Testis (tissue), 3 donors: ENCODE results near the gene RDH13. TPM values are rescaled to one million over a fixed set of nuclear protein-coding genes. Genes with fewer than 3 reads are reported as not detected.

Experiments
- DNase-seq: peaks from one replicate; pipeline ENCODE4 v3.0.0-alpha.2; 2019
- H3K27ac ChIP-seq, 2 donors: fragments of 200-600 bp; sonication (generic); one replicate each; pipeline ENCODE4 v1.5.1; 2019
- H3K27me3 ChIP-seq: fragments of 200-600 bp; sonication (generic); one replicate; pipeline ENCODE4 v1.5.1; 2019
- H3K36me3 ChIP-seq: fragments of 200-600 bp; sonication (generic); one replicate; pipeline ENCODE4 v1.5.1; 2017; ENCODE audit warnings: low read depth; ENCODE audit errors: missing control alignments
- H3K4me1 ChIP-seq: fragments of 200-600 bp; sonication (generic); one replicate; pipeline ENCODE4 v1.5.1; 2019
- H3K4me3 ChIP-seq, 2 donors: fragments of 200-600 bp; sonication (generic); one replicate each; pipeline ENCODE4 v1.5.1; 2017 to 2019
- H3K9me3 ChIP-seq: fragments of 200-600 bp; sonication (generic); one replicate; pipeline ENCODE4 v1.5.1; 2017
- POLR2A ChIP-seq: fragments of 450-650 bp; IDR thresholded peaks from one replicate; pipeline ENCODE4 v1.6.1; 2017; ENCODE audit warnings: antibody characterized with exemption, mild to moderate bottlenecking, moderate library complexity
- WGBS, 2 donors: methylation state at CpG; one replicate each; pipeline ENCODE4 v1.1.5; 2018; 5-methylcytosine and 5-hydroxymethylcytosine counted together
- intact Hi-C: fragments of 100-400 bp; cut with DNase I; formaldehyde crosslinking; loops from one replicate; pipeline ENCODE4 v1.15.1; 2023; ENCODE audit warnings: low total_unique reads
- polyA plus RNA-seq: library from polyadenylated mRNA; stranded (reverse); fragments of 350-450 nt; fragmentation: Illumina TruSeq; extraction: RNeasy Lipid Tissue Mini Kit (QIAGEN cat#74804); gene quantifications from one replicate; pipeline ENCODE4 v1.2.3, GENCODE V29; 2014; ENCODE audit warnings: low read depth, low replicate concordance; ENCODE audit not compliant: insufficient read depth
- total RNA-seq, 2 donors: library from RNA; depleted of rRNA; stranded (reverse); fragments of >200 nt; gene quantifications; one replicate each; pipeline ENCODE4 v1.2.3, GENCODE V29; 2016
- TF ChIP-seq, protein P1 (sequence below), 3 experiments: fragments of 450-650 bp in 2 of 3; fragments of 200-600 bp in 1 of 3; sonication (generic) in 1 of 3; IDR thresholded peaks; one replicate each; pipeline ENCODE4 v1.5.1; 2016 to 2019; ENCODE audit warnings: antibody characterized with exemption in 3 of 3, mild to moderate bottlenecking in 2 of 3, moderate library complexity in 1 of 3

The RDH13 gene
- total and polyA plus RNA-seq, 3 donors from 2014 or later, result 13.9 to 24.3 (median 22.5) TPM

DNA sequence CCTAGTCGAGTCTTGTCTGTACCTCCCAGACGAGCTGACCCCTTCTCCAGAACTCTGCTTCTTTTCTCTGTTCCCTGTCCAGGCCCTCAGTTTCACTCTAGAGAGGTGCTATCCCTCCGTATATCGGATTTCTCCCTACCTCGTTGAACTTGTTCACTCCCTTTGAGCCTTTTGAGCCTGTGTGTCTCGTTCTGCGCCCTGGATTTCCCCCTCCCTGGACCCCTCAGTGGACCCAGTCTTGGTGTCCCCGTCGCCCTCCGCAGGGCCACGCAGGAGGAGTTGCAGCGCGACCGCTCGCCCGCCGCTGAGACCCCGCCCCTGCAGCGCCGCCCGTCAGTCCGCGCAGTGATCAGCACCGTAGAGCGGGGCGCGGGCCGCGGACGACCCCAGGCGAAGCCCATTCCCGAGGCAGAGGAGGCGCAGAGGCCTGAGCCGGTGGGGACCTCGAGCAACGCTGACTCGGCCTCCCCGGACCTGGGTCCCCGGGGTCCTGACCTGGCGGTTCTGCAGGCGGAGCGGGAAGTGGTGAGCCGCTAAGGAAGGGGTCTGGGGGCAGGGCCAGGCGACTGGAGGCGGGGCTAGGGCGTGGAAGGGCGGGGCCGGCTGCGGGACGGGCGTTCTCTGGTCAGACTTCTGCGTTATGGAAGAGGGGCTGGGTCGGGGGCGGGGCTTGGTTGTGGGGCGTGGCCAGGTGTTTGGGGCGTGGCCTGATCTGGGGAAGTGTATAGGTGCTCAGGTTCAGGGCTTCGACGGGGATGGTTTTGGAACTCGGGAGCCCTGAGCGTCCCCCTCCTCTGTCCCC, 18.2 kb upstream of the RDH13 start:
- no peak overlapping the region for H3K27ac ChIP-seq
- peak; percentile 82 for DNase-seq
- intact Hi-C loops, result no loop called here
- H3K36me3 ChIP-seq, result no peaks in the 10 kb centered on the region
- no peaks in the 10 kb centered on the region for H3K9me3 ChIP-seq
- peaks cover 7% of the 10 kb centered on the region for H3K4me1 ChIP-seq
- WGBS, 2 donors, result 1% methylated on average over 33 to 54 of the region's 60 CpGs
- TF ChIP-seq, protein P1, sequence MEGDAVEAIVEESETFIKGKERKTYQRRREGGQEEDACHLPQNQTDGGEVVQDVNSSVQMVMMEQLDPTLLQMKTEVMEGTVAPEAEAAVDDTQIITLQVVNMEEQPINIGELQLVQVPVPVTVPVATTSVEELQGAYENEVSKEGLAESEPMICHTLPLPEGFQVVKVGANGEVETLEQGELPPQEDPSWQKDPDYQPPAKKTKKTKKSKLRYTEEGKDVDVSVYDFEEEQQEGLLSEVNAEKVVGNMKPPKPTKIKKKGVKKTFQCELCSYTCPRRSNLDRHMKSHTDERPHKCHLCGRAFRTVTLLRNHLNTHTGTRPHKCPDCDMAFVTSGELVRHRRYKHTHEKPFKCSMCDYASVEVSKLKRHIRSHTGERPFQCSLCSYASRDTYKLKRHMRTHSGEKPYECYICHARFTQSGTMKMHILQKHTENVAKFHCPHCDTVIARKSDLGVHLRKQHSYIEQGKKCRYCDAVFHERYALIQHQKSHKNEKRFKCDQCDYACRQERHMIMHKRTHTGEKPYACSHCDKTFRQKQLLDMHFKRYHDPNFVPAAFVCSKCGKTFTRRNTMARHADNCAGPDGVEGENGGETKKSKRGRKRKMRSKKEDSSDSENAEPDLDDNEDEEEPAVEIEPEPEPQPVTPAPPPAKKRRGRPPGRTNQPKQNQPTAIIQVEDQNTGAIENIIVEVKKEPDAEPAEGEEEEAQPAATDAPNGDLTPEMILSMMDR (IDR thresholded peaks at IDR 0.05), result no peak
- no peak for TF ChIP-seq POLR2A
- peak overlapping the region; percentile 10 to 37 for H3K4me3 ChIP-seq
- no peaks in the 10 kb centered on the region for H3K27me3 ChIP-seq

DNA sequence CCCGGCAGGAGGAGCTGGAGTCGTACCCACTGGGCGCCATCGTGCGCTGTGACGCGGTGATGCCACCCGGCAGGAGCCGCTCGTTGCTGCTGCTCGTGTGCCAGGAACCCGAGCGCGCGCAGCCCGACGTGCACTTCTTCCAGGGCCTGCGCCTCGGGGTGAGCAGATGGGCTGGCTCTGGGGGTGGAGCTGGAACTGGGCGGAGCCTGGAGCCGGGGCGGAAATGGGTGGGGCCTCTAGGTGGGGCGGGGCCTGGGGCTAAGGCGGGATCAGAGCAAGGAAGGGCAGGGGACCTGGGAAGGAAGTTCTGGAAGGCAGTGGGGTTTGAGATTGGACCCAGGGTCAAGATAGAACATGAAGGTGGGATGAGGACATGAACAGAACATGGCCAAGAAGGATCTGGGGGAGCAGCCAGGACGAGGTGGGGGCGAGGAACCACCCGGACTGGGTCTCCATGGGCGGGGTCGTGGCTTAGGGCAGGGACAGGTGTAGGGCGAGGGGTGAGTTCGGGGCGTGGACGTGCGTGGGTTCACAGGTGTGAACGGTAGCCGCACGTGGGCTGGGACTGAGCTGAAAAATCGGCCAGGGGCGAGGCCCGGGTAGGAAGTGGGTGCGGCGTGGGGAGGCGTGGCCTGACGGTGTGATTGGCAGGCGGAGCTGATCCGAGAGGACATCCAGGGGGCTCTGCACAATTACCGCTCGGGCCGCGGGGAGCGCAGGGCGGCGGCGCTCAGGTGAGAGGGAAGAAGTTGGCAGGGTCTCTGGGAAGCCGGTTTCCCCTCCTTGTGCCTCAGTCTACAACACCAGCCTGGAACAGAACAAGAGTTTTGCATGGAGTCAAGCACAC, 17.4 kb upstream of the RDH13 start:
- TF ChIP-seq, protein P1 (IDR thresholded peaks at IDR 0.05), result no peak
- no peak for TF ChIP-seq POLR2A
- peak overlapping the region; percentile 10 to 37 for H3K4me3 ChIP-seq
- no peak overlapping the region for H3K27ac ChIP-seq
- no peaks in the 10 kb centered on the region for H3K27me3 ChIP-seq
- 2 to 4% methylated on average over 42 to 46 of the region's 55 CpGs for WGBS, 2 donors
- no peaks in the 10 kb centered on the region for H3K36me3 ChIP-seq
- intact Hi-C loops, result no loop called here
- peaks cover 6% of the 10 kb centered on the region for H3K4me1 ChIP-seq
- H3K9me3 ChIP-seq, result no peaks in the 10 kb centered on the region
- peak; percentile 73 for DNase-seq

DNA sequence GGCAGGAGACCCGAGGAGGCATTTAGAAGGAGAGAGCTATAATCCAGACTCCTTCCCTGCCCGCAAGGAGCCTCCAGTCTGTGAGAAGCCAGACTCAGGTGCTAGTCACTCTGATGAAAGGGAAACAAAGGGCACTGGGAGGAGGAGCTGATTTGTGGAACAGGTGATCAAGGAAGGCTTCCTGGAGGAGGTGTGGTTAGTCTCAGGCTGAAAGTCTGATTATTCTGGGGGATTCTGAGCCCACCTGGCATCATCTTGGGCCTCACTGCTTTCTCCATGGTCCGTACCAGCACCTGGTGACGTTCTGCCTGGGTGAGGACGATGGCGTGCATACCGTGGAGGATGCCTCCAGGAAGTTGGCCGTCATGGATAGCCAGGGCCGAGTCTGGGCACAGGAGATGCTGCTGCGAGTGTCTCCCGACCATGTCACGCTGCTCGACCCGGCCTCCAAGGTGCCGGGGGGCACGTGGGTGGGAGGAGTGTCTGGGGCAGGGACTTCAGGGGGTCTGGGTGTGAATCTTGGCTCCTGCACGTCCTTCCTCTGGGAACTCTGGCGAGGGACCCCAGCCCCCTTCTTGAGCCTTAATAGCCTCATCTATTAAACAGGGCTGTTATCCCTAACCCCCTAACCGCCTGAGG, 16.6 kb upstream of the RDH13 start:
- no peak overlapping the region for H3K27ac ChIP-seq
- H3K36me3 ChIP-seq, result no peaks in the 10 kb centered on the region
- intact Hi-C loops, result no loop called here
- H3K4me1 ChIP-seq, result peaks cover 6% of the 10 kb centered on the region
- DNase-seq, result no peak
- no peaks in the 10 kb centered on the region for H3K9me3 ChIP-seq
- TF ChIP-seq, protein P1 (IDR thresholded peaks at IDR 0.05), result no peak
- TF ChIP-seq POLR2A, result no peak
- no peaks in the 10 kb centered on the region for H3K27me3 ChIP-seq
- WGBS, 2 donors, result 52 to 56% methylated on average over 16 to 17 of the region's 19 CpGs
- peak overlapping the region in 1 of 2 donors; percentile 10 for H3K4me3 ChIP-seq

DNA sequence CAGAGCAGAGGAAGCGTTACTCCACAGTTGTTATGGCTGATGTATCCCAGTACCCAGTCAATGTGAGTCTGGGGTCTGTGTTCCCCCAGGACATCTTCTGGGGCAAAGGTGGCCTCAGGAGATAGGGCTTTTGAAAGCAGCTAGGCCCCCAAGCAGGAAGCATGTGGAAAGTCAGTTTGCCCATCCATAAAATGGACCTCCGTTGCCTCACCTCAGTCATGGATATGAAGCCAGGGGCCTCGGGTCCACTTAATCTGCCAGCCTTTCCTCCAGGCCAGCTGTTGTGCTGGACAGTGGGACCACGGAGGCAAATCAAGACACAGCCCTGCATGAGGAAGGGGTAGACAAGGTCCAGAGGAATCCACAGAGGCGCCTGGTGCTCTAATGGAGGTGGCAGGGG, 16.0 kb upstream of the RDH13 start:
- Histone ChIP-seq H3K9me3 (no peaks in the 10 kb centered on the region), H3K4me1 (peaks cover 6% of the 10 kb centered on the region), H3K36me3 (no peaks in the 10 kb centered on the region), H3K27ac (no peak overlapping the region), H3K4me3 (no peak overlapping the region), H3K27me3 (no peaks in the 10 kb centered on the region)
- no peak for DNase-seq
- intact Hi-C loops, result no loop called here
- TF ChIP-seq, protein P1 (IDR thresholded peaks at IDR 0.05), result no peak
- TF ChIP-seq POLR2A, result no peak
- 66 to 74% methylated on average over 5 of the region's 5 CpGs for WGBS, 2 donors
